Raji (cell line): ENCODE data around the gene C9orf153.

ENCODE experiments used
- POLR2A ChIP-seq: IDR thresholded peaks from 2 replicates; pipeline ENCODE4 v1.6.1; 2011; ENCODE audit warnings: low read depth, low read length, control low read depth; ENCODE audit not compliant: insufficient read depth

The C9orf153 gene

DNA sequence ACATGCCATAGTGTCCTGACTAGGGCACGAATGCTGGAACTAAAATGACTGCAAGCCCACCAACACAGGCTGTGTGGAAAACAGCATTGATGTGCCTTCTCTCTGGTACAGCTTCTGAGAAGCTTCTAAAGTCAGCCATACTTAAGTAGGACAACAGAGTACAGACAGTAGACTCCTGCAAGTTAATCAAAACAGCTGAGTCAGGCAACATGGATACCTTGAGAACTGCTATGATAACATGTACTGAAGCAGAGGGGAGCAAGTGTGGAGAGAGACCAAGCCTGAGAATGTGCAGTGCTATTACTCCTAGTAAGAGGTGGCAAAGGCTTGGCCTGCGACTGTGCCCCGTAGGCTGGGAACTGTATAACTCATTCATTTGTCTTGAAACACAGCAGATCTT, 20.4 kb upstream of the C9orf153 start:
- no peak for TF ChIP-seq POLR2A

DNA sequence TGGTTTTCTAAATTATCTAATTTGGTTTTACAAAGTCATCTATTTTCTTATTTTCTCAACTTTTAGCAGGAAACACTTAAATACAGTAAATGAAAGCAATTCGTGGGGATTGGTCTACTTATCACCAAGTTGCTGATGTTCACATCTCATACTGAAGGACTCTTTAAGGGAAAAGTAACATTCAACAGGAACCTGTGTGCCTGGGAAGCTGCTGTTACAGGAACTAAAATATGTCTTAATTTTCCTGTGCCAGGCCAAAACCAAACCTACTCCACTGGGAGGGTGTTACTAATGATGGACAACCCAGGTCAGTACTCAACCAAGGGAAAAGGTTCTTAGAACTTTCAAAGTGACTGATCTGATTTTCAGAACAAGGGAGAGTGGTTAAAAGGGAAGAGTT, 17.6 kb upstream of the C9orf153 start:
- no peak for TF ChIP-seq POLR2A

DNA sequence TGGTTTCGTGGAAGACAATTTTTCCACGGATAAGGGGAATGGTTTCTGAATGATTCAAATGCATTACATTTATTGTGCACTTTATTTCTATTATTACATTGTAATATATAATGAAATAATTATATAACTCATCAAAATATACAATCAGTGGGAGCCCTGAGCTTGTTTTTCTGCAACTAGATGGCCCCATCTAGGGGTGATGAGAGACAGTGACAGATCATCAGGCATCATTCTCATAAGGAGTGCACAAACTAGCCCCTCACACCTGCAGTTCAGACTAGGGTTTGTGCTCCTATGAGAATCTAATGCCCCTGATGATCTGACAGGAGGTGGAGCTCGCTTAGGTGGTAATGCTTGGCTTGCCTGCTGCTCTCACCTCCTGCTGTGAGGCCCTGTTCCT, 16.5 kb upstream of the C9orf153 start:
- TF ChIP-seq POLR2A, result no peak

DNA sequence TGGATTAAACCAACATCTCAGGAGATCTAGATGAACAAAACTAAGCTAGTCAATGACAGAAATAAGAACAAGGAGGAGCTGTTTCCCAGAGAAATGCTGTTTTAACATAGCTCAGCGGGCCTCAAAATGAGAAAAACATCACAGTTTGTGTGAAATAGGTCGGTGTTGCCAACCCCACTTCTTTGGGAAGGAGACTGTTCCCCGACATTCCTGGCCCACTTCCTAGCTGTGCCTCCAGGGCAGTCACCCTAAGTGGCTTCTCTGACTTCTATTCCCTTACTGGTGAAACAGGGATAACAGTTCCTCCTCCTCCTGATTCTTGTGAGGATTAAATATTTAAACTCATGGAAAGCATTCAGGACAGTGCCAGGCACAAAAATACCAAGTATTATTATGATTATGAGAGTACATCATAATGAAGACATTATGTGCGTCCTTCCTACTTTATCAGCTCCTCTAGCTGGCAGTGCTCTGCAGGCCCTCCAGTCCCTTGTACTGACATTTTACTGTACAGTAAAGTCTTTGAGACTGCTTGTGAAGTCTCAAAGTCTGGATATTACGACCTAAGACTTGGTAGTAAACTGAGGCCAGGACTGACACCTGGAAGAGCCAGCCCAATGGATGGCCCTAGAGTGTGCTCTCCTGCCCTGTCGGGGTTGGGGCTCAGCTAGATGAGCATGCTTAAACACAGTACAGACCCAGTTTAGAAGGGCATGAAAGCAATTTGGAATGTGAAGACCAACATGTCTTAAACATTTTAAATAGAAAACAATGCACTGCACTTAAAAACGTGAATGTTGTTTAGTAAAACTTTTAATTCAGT, 15.6 kb upstream of the C9orf153 start:
- TF ChIP-seq POLR2A, result no peak

DNA sequence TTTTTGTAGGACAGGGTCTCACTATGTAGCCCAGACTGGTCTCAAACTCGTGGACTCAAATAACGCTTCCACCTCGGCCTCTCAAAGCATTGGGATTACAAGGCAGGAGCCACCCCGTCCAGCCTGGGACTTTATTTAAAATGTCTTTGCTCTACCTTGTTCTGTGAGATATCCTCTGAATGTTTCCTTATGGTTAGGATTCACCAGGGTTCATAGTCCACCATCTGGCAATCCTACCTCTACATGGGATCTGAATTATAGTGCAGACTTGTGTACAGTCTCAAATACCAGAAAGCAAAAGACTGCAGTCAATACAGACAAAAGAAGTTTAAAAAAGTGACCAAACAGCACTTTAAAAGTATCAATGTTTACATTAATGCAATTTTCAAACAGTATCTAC, 12.8 kb upstream of the C9orf153 start:
- TF ChIP-seq POLR2A, result no peak

DNA sequence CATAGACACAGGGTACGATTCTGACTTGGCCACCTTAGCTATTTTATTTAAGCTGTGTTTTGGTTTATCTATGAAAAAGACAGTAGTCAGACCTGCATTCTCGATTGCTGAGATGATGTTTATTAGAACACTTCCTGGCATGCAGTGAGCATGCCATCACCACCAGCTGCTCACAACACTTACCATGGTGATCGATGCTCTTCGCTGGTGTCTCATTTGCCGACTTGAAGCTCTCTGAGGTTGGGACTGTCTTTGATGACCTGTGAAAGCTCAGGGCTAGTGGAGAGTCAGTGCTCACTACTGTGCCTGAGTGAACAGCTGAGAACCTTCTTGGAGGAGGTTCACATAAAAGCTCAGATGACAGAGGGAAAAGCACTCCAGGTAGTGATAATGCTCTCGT, 4.4 kb upstream of the C9orf153 start:
- no peak for TF ChIP-seq POLR2A

DNA sequence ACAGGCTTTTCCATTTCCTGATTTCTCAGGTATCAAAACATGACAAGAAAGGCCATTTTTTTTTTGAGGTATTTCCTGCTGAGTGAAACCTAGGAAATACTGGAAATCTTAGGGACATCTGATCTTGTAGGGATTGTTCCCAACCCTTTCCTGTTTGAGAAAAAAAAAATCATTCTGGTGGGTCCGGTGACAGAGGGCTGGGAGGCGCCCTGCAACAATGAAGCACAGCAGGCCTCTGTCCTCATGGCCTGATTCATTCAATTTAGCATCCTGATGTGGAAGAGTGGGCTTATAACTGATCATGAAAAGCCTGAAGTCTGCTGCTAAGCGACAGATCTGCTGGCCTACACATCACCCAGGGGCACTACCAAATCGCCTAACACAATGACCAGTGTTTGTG, 3.0 kb upstream of the C9orf153 start:
- no peak for TF ChIP-seq POLR2A

DNA sequence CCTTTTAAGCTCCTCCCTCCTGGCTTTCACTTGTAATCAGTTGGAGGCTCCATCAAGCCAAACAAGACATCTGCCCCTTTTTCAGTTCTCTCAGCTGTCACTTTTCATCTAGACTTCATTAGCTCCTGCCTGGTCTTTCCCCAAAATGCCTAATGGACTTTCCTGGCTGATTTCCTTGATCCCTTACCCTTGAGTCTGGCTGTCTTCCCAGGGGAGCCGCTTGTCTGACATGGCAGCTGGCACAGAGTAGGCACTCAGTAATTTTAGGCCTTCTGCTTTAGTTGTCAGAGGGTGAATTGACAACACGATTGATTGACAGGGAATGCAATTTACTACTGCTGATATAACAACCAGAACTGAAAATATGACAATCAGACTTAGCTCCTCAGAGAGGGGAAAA, 2.1 kb downstream of the C9orf153 start:
- no peak for TF ChIP-seq POLR2A

DNA sequence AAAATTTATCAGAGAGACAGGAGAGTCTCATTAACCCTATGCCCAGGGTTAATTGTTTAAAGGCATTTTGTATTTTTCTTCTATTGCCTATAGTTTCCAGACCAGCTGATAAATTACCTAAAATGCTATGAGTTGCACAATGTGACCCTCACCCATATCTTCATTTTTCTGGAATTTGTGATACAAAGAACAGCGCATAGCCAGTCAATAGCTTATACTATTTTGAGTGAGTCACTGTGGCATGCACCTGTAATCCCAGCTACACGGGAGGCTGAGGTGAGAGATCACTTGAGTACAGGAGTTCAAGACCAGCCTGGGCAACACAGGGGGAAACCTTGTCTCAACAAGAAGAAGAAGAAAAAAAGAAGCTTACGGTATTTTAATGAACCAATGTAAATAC, 2.8 kb downstream of the C9orf153 start:
- TF ChIP-seq POLR2A, result no peak

DNA sequence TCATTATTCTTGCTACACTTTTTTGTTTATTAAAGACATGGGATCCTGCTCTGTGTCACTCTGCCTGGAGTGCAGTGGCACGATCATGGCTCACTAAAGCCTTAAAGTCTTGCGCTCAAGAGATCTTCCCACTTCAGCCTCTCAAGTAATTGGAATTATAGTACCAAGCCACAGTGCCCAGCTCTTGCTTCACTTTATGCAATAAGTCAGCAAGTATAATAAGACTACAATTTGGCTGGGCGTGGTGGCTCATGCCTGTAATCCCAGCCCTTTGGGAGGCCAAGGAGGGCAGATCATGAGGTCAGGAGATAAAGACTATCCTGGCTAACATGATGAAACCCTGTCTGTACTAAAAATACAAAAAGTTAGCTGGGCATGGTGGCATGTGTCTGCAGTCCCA, 5.9 kb downstream of the C9orf153 start:
- TF ChIP-seq POLR2A, result no peak

DNA sequence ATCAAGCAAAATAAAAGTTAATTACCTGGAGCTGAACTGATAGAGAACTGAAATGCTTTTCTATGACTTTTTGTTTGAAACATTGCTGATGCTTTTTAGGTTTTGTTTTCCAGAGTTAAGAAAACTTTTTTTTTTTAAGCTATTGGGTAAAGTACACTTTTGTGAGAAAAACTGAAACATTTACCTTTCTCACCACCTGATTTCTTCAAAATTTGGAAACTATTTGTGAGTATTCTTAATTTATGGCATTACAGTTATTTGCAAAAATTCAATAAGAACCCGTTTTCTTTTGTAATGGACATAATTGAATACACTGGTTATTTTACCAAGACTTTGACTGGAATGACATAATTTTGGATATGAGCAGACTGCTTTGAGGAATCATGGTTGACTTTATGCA, 6.6 kb downstream of the C9orf153 start:
- TF ChIP-seq POLR2A, result no peak

DNA sequence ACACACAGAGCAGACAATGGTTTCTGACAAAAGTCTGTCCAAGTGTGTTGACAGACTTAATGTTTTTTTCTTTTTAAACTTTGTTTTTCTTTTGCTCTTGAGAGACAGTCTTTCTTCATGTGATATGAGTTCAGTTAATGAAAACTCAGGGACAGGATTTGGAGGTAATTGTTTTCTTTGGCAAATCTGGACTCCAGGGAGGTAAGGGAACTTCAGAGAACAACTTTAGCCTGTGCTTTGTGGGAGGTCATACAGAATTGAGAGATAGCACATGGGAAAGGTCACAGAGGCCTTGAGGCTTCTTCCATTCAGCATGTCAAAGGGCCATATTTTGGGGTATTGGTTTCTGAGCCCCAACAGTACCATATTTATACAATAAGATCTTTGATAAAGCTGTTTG, 9.3 kb downstream of the C9orf153 start:
- no peak for TF ChIP-seq POLR2A

DNA sequence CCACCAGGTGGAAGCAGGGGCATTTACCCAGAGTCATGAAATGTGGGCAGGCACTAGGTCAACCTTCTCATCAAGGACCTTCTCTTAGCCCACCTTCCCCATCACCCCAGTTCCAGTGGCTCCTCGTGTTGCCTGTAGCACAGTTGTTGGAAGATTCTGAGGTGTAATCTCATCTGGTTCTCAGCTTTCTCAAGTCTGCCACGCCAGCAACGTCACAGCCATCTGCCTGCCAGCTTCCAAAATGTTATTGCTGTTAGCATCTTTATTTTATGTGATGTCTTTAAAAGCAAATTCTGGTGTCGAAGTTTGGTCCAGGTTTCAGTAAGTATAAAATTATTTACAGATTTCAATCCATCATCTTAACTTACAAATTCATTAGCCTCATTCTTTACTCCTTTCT, 10.7 kb downstream of the C9orf153 start:
- no peak for TF ChIP-seq POLR2A

DNA sequence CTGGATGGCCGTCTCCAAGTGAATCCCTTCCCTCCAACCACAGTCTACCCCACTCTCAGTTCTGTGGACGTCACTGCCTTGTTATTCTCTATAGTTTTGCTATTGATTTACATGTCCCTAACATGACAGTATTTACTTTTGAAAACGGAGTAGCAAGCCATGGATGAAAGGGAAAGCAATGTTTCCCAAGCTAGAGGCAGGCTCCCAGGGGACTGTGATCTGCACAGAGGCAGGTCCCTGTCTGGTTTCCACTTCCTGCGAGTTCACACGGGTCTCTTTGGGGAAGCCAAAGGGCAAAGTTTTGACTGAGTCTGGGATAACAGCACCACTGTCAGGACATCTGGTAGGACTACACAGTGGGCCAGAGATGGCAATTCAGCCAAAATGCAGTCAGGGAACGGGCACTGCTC, 12.7 kb downstream of the C9orf153 start:
- no peak for TF ChIP-seq POLR2A

DNA sequence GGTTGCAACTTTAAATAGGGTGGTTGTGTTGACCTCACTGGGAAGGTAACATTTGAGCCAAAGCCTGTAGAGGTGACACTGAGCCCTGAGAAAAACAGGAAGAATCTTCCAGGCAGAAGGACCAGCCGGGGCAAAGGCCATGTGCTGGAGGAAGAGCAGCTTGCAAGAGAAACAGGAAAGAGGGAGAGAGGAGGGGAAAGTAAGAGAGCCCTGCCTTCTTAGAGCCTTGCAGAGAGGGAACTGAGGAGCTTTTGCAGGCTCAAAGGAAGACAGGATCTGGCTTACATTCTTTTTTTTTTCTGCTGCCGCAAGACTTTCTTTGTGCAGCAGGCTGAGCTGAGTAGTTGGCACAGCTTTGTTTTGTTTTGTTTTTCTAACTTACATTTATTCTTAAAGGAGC, 17.4 kb downstream of the C9orf153 start:
- TF ChIP-seq POLR2A, result no peak

DNA sequence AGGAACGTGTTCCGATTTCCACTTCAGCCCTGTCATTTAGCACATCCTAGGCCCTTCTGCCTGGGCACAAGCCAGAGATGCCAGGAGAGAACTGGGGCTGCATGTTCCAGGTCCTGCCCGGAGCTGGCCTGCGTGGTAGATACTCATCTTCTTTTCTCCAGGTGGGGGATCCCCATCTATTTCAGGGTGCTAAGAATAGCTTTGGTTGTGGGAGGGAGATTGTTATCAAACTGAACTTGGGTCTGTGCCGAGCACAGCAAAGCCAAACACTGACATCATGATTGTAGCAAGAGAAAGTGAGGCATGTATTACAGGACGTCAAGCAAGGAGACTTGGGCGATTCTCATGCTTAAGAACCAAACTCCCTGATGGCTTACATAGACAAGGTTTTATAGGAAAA, 18.2 kb downstream of the C9orf153 start:
- TF ChIP-seq POLR2A, result no peak

DNA sequence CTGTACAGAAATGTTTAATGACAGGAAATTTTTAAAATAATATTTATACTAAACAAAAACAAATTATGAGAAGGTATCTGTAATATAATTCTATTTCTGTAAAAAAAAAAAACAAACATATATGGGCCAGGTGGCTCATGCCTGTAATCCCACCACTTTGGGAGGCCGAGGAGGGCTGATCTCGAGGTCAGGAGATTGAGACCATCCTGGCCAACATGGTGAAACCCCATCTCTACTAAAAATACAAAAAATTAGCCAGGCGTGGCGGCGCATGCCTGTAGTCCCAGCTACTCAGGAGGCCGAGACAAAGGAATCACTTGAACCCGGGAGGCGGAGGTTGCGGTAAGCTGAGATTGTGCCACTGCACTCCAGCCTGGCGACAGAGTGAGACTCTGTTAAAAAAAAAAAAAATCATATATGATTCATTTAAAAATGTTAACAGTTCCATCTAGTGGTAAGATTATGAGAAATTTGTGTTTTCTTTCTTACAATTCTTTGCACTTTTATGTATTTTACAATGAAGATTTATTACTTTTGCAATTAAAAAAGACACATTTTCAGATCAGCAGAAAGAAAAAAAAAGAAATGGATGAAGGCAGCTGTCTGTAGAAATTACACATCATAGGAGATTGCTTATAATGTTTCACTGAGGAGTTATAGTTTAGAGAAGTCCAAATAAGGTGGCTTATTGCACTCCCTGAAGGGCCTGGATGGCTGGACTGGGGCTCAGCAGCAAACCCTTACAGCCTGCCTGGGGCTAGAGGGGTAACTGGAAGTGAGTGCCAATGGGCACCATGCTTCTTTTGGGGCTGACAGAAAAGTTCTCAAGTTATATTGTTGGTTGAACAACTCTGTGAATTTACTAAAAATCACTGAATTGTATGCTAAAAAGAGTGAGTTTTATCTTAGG, 20.3 kb downstream of the C9orf153 start:
- TF ChIP-seq POLR2A, result no peak

DNA sequence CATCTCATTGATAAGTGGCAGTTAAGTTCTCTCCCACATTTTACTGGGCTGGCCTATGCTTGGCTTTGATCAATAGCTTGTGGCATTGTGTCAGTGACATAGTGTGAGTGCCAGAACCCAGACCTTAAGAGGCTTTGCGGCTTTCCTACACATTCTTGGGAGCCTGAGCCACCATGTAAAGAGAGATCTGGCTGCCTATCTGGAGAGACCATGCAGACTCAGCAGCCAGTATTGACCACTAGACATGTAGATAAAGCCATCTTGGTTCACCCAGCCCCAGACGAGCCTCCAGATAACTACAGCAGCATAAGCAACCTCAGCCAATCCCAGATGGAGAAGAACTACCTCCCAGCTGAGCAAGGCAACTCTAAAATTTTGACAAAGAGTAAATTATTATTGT, 28.6 kb downstream of the C9orf153 start:
- no peak for TF ChIP-seq POLR2A
